ENCODE results near the gene ERN2.
A peak's percentile ranks its signal among the peaks of the same experiment; 100 is the strongest.

Gene ERN2

DNA sequence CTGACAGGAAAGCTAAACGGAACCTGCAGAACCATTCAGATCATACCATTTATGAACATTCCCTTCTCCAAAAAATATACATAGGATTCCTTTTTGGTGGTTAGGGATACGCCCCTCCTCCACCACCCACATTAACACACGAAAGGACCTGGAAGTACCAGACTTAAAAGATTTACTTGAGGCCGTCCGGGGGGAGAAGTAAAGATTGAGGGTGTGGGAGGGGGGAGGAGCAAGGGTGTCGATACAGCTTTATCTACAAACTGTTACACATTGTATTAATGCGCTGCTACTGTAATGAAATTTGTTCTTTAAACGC, 72.4 kb downstream of the ERN2 start:
- Mint-ChIP-seq H3K27me3 (no peaks in the 10 kb centered on the region), H3K4me3 (peak overlapping the region; percentile 93), H3K9me3 (no peaks in the 10 kb centered on the region), H3K27ac (ENCODE audit: low read depth) (peak overlapping the region; percentile 94), H3K36me3 (ENCODE audit: insufficient read depth) (peaks cover 45% of the 10 kb centered on the region), H3K4me1 (peaks cover 33% of the 10 kb centered on the region)
- DNase-seq (ENCODE audit: low spot score in 2 of 2) (no peak), ATAC-seq (replicated peaks; ENCODE audit: extremely low read depth, poor library complexity, severe bottlenecking) (no peak)

Data from central memory CD8-positive, alpha-beta T cell (primary cell).